AG09309 (cell line): ENCODE data around the gene CEP78.

Source experiments
- DNase-seq: peaks from one replicate; pipeline ENCODE4 v3.0.0-alpha.2; 2010; ENCODE audit warnings: low read depth
- H3K4me3 ChIP-seq: 2 replicates; pipeline ENCODE4 v1.5.1; 2011; ENCODE audit warnings: mild to moderate bottlenecking, low read depth, low read length, moderate library complexity; ENCODE audit not compliant: control insufficient read depth
- CTCF ChIP-seq: IDR thresholded peaks from 2 replicates; pipeline ENCODE4 v1.5.1; 2011; ENCODE audit warnings: mild to moderate bottlenecking, low read depth, low read length, inconsistent platforms; ENCODE audit not compliant: insufficient read depth, control insufficient read depth; ENCODE audit errors: missing control alignments

The CEP78 gene

GRCh38 chr9:78292026-78292425 is 56.2 kb downstream of the CEP78 start:
- H3K4me3 ChIP-seq: no peak overlapping the region
- no peak for DNase-seq
- no peak for TF ChIP-seq CTCF

GRCh38 chr9:78292716-78293497 is 57.0 kb downstream of the CEP78 start:
- no peak for TF ChIP-seq CTCF
- DNase-seq: no peak
- no peak overlapping the region for H3K4me3 ChIP-seq

GRCh38 chr9:78294290-78295176 is 58.7 kb downstream of the CEP78 start:
- no peak overlapping the region for H3K4me3 ChIP-seq
- DNase-seq: no peak
- no peak for TF ChIP-seq CTCF

GRCh38 chr9:78295177-78295575 is 59.3 kb downstream of the CEP78 start:
- no peak for TF ChIP-seq CTCF
- no peak for DNase-seq
- no peak overlapping the region for H3K4me3 ChIP-seq

- no peak overlapping the region for H3K4me3 ChIP-seq
- no peak for DNase-seq
Measured at GRCh38 chr9:78295731-78296130, 59.9 kb downstream of the CEP78 start.

GRCh38 chr9:78296201-78296892 is 60.5 kb downstream of the CEP78 start:
- peak overlapping the region; percentile 46 for H3K4me3 ChIP-seq
- no peak for DNase-seq
- no peak for TF ChIP-seq CTCF

More at GRCh38 chr9:78295731-78296130, 59.9 kb downstream of the CEP78 start:
- TF ChIP-seq CTCF: no peak
